NCI-H1930 (cell line): ENCODE measurements around the gene ZNRF1.

Experiments
- DNase-seq, 2 experiments: peaks; one replicate each; lab custom pipeline; 2025; lab: John Stamatoyannopoulos, UW

The ZNRF1 gene

GRCh38 chr16:75099738-75100602 lies 101.1 kb downstream of the ZNRF1 start:
- DNase-seq, result no peak

GRCh38 chr16:75100603-75100990 lies 101.8 kb downstream of the ZNRF1 start:
- no peak for DNase-seq

GRCh38 chr16:75101635-75102034 lies 102.8 kb downstream of the ZNRF1 start:
- no peak for DNase-seq

GRCh38 chr16:75102595-75102994 lies 103.8 kb downstream of the ZNRF1 start:
- DNase-seq, result no peak

- no peak for DNase-seq
Measured at GRCh38 chr16:75103994-75104393, 105.2 kb downstream of the ZNRF1 start.

GRCh38 chr16:75104836-75105235 lies 106.0 kb downstream of the ZNRF1 start:
- DNase-seq, result no peak

- DNase-seq, result no peak
Measured at GRCh38 chr16:75105306-75106061, 106.7 kb downstream of the ZNRF1 start.

- DNase-seq, result no peak
Measured at GRCh38 chr16:75106351-75107274, 107.8 kb downstream of the ZNRF1 start.

GRCh38 chr16:75107505-75107904 lies 108.7 kb downstream of the ZNRF1 start:
- DNase-seq, result no peak

GRCh38 chr16:75108792-75109731 lies 110.2 kb downstream of the ZNRF1 start:
- DNase-seq, result no peak

- no peak for DNase-seq
Measured at GRCh38 chr16:75109732-75110243, 111.0 kb downstream of the ZNRF1 start.

GRCh38 chr16:75110637-75111513 lies 112.1 kb downstream of the ZNRF1 start:
- DNase-seq, result peak; percentile 43 to 60

- DNase-seq, result no peak
Measured at GRCh38 chr16:75111514-75111940, 112.7 kb downstream of the ZNRF1 start.

GRCh38 chr16:75111961-75112733 lies 113.3 kb downstream of the ZNRF1 start:
- no peak for DNase-seq

- no peak for DNase-seq
Measured at GRCh38 chr16:75112734-75113491, 114.1 kb downstream of the ZNRF1 start.

- no peak for DNase-seq
Measured at GRCh38 chr16:75113541-75114121, 114.8 kb downstream of the ZNRF1 start.

GRCh38 chr16:75114179-75114945 lies 115.5 kb downstream of the ZNRF1 start:
- no peak for DNase-seq
